ENCODE results near the gene PKM.

DNA sequence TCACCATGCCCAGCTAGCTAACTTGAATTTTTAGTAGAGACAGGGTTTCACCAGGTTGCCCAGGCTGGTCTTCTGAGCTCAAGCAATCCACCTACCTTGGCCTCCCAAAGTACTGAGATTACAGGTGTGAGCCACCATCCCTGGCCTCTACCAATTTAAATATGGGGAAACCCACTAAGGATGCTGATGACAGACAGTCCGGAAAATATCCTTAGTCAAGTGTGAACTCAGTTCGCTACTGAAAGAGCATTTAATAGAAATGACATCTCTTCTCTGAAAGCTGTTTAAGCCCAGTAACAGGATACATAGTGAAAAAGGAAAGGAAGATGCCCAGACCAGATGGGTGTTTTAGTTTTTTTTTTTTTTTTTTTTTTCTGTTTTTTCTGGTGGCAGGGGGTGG, 25.7 kb downstream of the PKM start:
- TF ChIP-seq, protein P1, sequence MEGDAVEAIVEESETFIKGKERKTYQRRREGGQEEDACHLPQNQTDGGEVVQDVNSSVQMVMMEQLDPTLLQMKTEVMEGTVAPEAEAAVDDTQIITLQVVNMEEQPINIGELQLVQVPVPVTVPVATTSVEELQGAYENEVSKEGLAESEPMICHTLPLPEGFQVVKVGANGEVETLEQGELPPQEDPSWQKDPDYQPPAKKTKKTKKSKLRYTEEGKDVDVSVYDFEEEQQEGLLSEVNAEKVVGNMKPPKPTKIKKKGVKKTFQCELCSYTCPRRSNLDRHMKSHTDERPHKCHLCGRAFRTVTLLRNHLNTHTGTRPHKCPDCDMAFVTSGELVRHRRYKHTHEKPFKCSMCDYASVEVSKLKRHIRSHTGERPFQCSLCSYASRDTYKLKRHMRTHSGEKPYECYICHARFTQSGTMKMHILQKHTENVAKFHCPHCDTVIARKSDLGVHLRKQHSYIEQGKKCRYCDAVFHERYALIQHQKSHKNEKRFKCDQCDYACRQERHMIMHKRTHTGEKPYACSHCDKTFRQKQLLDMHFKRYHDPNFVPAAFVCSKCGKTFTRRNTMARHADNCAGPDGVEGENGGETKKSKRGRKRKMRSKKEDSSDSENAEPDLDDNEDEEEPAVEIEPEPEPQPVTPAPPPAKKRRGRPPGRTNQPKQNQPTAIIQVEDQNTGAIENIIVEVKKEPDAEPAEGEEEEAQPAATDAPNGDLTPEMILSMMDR (IDR thresholded peaks at IDR 0.05): no peak
- no peak for TF ChIP-seq POLR2A (IDR thresholded peaks at IDR 0.05)
- TF ChIP-seq EP300 (IDR thresholded peaks at IDR 0.05): no peak

All from upper lobe of left lung (tissue), 4 donors.